Testis (tissue), 3 donors: ENCODE data around the gene SLMAP. TPM values are rescaled to one million over a fixed set of nuclear protein-coding genes. Genes with fewer than 3 reads are reported as not detected.

ENCODE experiments used
- DNase-seq: peaks from one replicate; pipeline ENCODE4 v3.0.0-alpha.2; 2019
- H3K27ac ChIP-seq, 2 donors: fragments of 200-600 bp; sonication (generic); one replicate each; pipeline ENCODE4 v1.5.1; 2019
- H3K27me3 ChIP-seq: fragments of 200-600 bp; sonication (generic); one replicate; pipeline ENCODE4 v1.5.1; 2019
- H3K36me3 ChIP-seq: fragments of 200-600 bp; sonication (generic); one replicate; pipeline ENCODE4 v1.5.1; 2017; ENCODE audit warnings: low read depth; ENCODE audit errors: missing control alignments
- H3K4me1 ChIP-seq: fragments of 200-600 bp; sonication (generic); one replicate; pipeline ENCODE4 v1.5.1; 2019
- H3K4me3 ChIP-seq, 2 donors: fragments of 200-600 bp; sonication (generic); one replicate each; pipeline ENCODE4 v1.5.1; 2017 to 2019
- H3K9me3 ChIP-seq: fragments of 200-600 bp; sonication (generic); one replicate; pipeline ENCODE4 v1.5.1; 2017
- POLR2A ChIP-seq: fragments of 450-650 bp; IDR thresholded peaks from one replicate; pipeline ENCODE4 v1.6.1; 2017; ENCODE audit warnings: antibody characterized with exemption, mild to moderate bottlenecking, moderate library complexity
- WGBS, 2 donors: methylation state at CpG; one replicate each; pipeline ENCODE4 v1.1.5; 2018; 5-methylcytosine and 5-hydroxymethylcytosine counted together
- intact Hi-C: fragments of 100-400 bp; cut with DNase I; formaldehyde crosslinking; loops from one replicate; pipeline ENCODE4 v1.15.1; 2023; ENCODE audit warnings: low total_unique reads
- polyA plus RNA-seq: library from polyadenylated mRNA; stranded (reverse); fragments of 350-450 nt; fragmentation: Illumina TruSeq; extraction: RNeasy Lipid Tissue Mini Kit (QIAGEN cat#74804); gene quantifications from one replicate; pipeline ENCODE4 v1.2.3, GENCODE V29; 2014; ENCODE audit warnings: low read depth, low replicate concordance; ENCODE audit not compliant: insufficient read depth
- total RNA-seq, 2 donors: library from RNA; depleted of rRNA; stranded (reverse); fragments of >200 nt; gene quantifications; one replicate each; pipeline ENCODE4 v1.2.3, GENCODE V29; 2016
- TF ChIP-seq, protein P1 (sequence below), 3 experiments: fragments of 450-650 bp in 2 of 3; fragments of 200-600 bp in 1 of 3; sonication (generic) in 1 of 3; IDR thresholded peaks; one replicate each; pipeline ENCODE4 v1.5.1; 2016 to 2019; ENCODE audit warnings: antibody characterized with exemption in 3 of 3, mild to moderate bottlenecking in 2 of 3, moderate library complexity in 1 of 3

The SLMAP gene
- total and polyA plus RNA-seq, 3 donors from 2014 or later, result 58.8 to 126 (median 120) TPM

DNA sequence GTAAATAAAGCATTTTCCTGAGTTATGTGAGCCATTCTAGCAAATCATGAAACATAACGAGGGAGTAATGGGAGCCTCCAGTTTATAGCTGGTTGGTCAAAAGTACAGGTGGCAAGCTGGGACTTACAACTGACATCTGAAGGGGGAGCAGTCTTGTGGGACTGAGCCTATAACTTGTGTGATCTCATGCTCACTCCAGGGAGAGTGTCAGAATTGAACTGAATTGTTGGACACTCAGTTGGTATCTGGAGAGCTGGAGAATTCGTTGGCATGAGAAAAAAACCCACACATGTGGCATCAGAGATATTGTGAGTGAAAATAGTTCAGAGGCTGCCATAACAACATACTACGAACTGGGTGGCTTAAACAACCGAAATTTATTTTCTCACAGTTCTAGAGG is 40.4 kb upstream of the SLMAP start:
- intact Hi-C loops, result no loop called here

DNA sequence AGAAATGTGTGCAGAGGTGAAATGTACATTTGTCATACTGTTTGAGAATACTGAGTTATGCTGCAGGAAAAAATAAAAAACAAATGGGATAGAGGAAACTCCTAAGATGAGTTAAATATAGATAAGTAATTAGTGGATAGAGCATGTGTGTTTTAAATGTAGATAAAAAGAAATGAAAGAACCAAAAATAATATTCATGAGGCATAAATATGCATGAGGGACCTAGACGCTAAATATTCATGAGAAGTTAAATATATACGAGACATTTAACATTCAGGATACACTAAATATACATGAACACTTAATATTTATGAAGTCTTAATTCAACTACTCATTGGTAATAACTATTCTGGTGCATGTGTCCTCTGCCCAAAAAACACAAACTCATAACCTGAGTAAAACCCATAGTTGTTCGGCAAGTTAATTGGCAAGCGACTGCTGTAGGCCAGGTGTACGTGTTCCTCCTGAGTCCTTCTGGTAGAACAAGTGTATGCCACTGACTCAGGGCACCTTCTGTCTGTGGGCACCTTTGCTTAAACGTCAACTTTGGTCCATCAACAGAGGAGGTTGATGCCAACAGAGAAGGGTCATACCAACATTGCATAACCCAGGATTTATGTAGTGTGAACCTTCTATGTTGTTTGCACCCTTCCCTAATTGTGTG is 38.8 kb upstream of the SLMAP start:
- no peak for TF ChIP-seq POLR2A
- TF ChIP-seq, protein P1, sequence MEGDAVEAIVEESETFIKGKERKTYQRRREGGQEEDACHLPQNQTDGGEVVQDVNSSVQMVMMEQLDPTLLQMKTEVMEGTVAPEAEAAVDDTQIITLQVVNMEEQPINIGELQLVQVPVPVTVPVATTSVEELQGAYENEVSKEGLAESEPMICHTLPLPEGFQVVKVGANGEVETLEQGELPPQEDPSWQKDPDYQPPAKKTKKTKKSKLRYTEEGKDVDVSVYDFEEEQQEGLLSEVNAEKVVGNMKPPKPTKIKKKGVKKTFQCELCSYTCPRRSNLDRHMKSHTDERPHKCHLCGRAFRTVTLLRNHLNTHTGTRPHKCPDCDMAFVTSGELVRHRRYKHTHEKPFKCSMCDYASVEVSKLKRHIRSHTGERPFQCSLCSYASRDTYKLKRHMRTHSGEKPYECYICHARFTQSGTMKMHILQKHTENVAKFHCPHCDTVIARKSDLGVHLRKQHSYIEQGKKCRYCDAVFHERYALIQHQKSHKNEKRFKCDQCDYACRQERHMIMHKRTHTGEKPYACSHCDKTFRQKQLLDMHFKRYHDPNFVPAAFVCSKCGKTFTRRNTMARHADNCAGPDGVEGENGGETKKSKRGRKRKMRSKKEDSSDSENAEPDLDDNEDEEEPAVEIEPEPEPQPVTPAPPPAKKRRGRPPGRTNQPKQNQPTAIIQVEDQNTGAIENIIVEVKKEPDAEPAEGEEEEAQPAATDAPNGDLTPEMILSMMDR (IDR thresholded peaks at IDR 0.05), result no peak

More for the DNA sequence above, 40.4 kb upstream of the SLMAP start:
- H3K27me3 ChIP-seq, result no peaks in the 10 kb centered on the region
- H3K4me3 ChIP-seq, result no peak overlapping the region
- H3K9me3 ChIP-seq, result no peaks in the 10 kb centered on the region
- no peak overlapping the region for H3K27ac ChIP-seq
- DNase-seq, result no peak
- TF ChIP-seq, protein P1 (IDR thresholded peaks at IDR 0.05), result no peak
- TF ChIP-seq POLR2A, result no peak
- no peaks in the 10 kb centered on the region for H3K36me3 ChIP-seq
- WGBS, 2 donors, result 79 to 86% methylated on average over 4 of the region's 4 CpGs
- no peaks in the 10 kb centered on the region for H3K4me1 ChIP-seq

DNA sequence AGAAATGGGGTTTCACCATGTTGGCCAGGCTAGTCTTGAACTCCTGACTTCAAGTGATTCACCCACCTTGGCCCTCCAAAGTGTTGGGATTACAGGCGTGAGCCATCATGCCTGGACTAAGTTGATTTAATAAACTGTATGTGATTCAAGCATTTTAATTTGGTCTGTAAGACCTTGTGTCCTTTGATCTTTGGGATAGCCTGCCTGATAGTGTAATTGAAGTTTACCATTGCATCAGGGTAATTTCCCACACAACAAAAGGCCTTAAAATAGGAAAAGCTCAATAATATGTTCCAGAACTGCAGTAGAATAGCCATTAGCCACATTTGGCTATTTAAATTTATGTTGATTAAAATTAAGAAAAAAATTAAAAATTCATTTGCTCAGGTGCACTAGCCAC is 38.0 kb upstream of the SLMAP start:
- H3K4me3 ChIP-seq, result no peak overlapping the region
- TF ChIP-seq, protein P1 (IDR thresholded peaks at IDR 0.05), result no peak
- no peak for TF ChIP-seq POLR2A
- WGBS, 2 donors, result 88 to 90% methylated on average over 1 of the region's 1 CpG
- DNase-seq, result no peak
- no peaks in the 10 kb centered on the region for H3K27me3 ChIP-seq
- intact Hi-C loops, result no loop called here
- H3K9me3 ChIP-seq, result no peaks in the 10 kb centered on the region
- no peak overlapping the region for H3K27ac ChIP-seq
- no peaks in the 10 kb centered on the region for H3K36me3 ChIP-seq
- H3K4me1 ChIP-seq, result no peaks in the 10 kb centered on the region

More for the DNA sequence above, 38.8 kb upstream of the SLMAP start:
- H3K4me3 ChIP-seq, result no peak overlapping the region
- H3K27ac ChIP-seq, result no peak overlapping the region
- H3K36me3 ChIP-seq, result no peaks in the 10 kb centered on the region
- H3K9me3 ChIP-seq, result no peaks in the 10 kb centered on the region
- H3K4me1 ChIP-seq, result no peaks in the 10 kb centered on the region
- H3K27me3 ChIP-seq, result no peaks in the 10 kb centered on the region
- DNase-seq, result no peak
- 90 to 94% methylated on average over 6 of the region's 6 CpGs for WGBS, 2 donors
- intact Hi-C loops, result no loop called here

DNA sequence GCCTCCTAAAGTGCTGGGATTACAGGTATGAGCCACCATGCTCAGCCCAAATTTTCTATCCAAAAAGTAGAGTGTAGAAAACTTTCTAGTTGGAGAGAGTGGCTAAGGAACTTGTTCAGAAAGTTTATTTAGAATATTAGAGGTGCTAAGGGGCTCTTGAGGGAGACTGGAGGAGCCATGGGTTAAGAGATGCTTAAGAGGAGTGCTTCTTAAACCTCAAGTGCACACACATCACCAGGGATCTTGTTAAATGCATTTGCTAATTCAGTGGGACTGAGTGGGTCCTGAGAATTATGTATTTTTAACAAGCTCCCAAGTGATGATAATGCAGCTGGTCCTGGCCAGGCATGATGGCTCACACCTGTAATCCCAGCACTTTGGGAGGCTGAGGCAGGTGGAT is 29.7 kb upstream of the SLMAP start:
- Histone ChIP-seq H3K4me3 (no peak overlapping the region), H3K9me3 (no peaks in the 10 kb centered on the region), H3K36me3 (no peaks in the 10 kb centered on the region), H3K27ac (no peak overlapping the region), H3K4me1 (no peaks in the 10 kb centered on the region), H3K27me3 (no peaks in the 10 kb centered on the region)
- intact Hi-C loops, result no loop called here
- TF ChIP-seq, protein P1 (IDR thresholded peaks at IDR 0.05), result no peak
- TF ChIP-seq POLR2A, result no peak
- no peak for DNase-seq

DNA sequence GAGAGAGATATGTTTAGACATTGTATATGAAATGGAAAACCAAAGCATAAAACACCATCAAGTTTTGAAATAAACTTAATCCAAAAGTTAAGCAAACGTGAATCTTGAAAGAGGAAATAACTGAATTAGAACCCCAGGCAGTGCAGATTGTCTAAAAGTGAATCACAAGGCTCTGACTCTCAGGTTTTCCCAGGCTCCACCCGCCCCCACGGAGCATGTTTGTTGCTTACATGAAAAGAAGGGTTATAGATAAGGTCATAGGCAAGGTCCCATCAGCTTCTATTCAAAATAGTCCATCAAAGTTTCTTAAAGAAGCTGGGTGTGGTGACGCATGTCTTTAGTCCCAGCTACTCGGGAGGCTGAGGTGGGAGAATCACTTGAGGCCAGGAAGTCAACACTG is 29.0 kb upstream of the SLMAP start:
- DNase-seq, result no peak
- Histone ChIP-seq H3K9me3 (no peaks in the 10 kb centered on the region), H3K27me3 (no peaks in the 10 kb centered on the region), H3K4me1 (no peaks in the 10 kb centered on the region), H3K27ac (no peak overlapping the region), H3K4me3 (no peak overlapping the region), H3K36me3 (no peaks in the 10 kb centered on the region)
- 88 to 93% methylated on average over 5 of the region's 5 CpGs for WGBS, 2 donors
- intact Hi-C loops, result no loop called here
- TF ChIP-seq, protein P1 (IDR thresholded peaks at IDR 0.05), result no peak
- no peak for TF ChIP-seq POLR2A
